ENCODE measurements around the gene RAD51B. TPM values are rescaled to one million over a fixed set of nuclear protein-coding genes. Genes with fewer than 3 reads are reported as not detected.

Gene RAD51B
- polyA plus RNA-seq, 1 donor (not counting 4 experiments of a cell fraction or from before 2014, with no cell fraction given): 13.3 TPM

DNA sequence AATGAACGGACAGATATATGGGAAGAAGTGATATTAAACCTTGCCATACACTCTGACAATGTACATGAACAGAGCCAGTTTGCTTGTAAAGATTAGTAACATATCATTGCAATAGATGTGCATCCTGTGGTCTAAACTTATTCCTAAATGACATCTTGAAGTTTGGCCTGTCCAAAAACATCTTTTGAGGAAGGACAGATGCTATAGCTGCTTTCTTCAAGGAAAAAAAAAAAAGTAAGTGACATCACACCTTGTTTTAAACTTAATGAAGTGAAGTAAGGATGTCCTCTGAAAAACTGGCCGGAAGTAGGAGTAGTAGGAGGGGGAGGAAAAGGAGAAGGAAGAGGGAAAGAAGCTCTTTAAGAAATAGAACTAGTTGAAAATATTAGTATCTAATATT is 132.8 kb downstream of the RAD51B start:
- Histone ChIP-seq H2AFZ (ENCODE audit: control insufficient read depth, low read length) (no peak overlapping the region), H3K79me2 (ENCODE audit: control insufficient read depth, insufficient read depth, low read length) (no peaks in the 10 kb centered on the region)
- dilution Hi-C loops (cut with MboI; ENCODE audit: extremely low pct_ligation_motif_present, low sequenced_read_pairs): no loop called here

DNA sequence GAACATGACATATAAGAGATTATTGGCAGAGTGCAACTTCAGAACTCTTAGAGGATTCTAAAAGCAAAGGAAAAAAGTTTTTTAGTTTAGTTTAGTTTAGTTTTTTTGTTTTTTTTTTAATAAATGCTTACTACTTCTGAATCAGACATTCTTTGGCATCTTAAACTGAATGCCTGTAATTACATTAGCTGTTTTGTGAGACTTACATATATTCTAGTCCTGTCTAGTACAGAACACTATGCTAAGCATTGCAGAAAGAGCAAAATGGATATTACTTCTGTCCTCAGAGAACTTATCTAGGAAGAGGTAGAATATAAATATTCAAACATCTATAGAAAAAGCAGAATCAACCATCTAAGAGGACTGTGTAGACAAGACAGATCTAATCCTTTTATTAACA is 133.2 kb downstream of the RAD51B start:
- TF ChIP-seq, protein P1, sequence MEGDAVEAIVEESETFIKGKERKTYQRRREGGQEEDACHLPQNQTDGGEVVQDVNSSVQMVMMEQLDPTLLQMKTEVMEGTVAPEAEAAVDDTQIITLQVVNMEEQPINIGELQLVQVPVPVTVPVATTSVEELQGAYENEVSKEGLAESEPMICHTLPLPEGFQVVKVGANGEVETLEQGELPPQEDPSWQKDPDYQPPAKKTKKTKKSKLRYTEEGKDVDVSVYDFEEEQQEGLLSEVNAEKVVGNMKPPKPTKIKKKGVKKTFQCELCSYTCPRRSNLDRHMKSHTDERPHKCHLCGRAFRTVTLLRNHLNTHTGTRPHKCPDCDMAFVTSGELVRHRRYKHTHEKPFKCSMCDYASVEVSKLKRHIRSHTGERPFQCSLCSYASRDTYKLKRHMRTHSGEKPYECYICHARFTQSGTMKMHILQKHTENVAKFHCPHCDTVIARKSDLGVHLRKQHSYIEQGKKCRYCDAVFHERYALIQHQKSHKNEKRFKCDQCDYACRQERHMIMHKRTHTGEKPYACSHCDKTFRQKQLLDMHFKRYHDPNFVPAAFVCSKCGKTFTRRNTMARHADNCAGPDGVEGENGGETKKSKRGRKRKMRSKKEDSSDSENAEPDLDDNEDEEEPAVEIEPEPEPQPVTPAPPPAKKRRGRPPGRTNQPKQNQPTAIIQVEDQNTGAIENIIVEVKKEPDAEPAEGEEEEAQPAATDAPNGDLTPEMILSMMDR (optimal IDR thresholded peaks at IDR 0.05 in 1 of 3, IDR thresholded peaks at IDR 0.05 in 1 of 3, conservative IDR thresholded peaks at IDR 0.05 in 1 of 3; ENCODE audit: extremely low read depth in 1 of 3, insufficient read depth in 2 of 3, low read length in 3 of 3): no peak
- no peak for TF ChIP-seq EZH2 (IDR thresholded peaks at IDR 0.05; ENCODE audit: low read length)
- no peak overlapping the region for H3K9ac ChIP-seq (ENCODE audit: control insufficient read depth, extremely low read depth, insufficient read depth, low read length)

More for the DNA sequence above, 132.8 kb downstream of the RAD51B start:
- Histone ChIP-seq H3K9ac (ENCODE audit: control insufficient read depth, extremely low read depth, insufficient read depth, low read length) (no peak overlapping the region), H4K20me1 (ENCODE audit: control insufficient read depth, extremely low read depth, insufficient read depth, low read length) (no peaks in the 10 kb centered on the region), H3K4me3 (ENCODE audit: control insufficient read depth in 2 of 3, extremely low read depth in 1 of 3, insufficient read depth in 2 of 3, low read depth in 1 of 3, low read length in 3 of 3) (no peak overlapping the region), H3K36me3 (ENCODE audit: control insufficient read depth in 2 of 2, extremely low read depth in 1 of 2, insufficient read depth in 2 of 2, low read length in 2 of 2) (no peaks in the 10 kb centered on the region), H3K4me1 (ENCODE audit: control insufficient read depth, extremely low read depth, insufficient read depth, low read length) (no peaks in the 10 kb centered on the region), H3K4me2 (ENCODE audit: control insufficient read depth, extremely low read depth, insufficient read depth, low read depth, low read length) (no peak overlapping the region), H3K27me3 (ENCODE audit: control insufficient read depth, extremely low read depth, insufficient read depth, low read length) (no peaks in the 10 kb centered on the region), H3K9me1 (ENCODE audit: control insufficient read depth, extremely low read depth, insufficient read depth, low read length) (no peaks in the 10 kb centered on the region), H3K27ac (ENCODE audit: control insufficient read depth, insufficient read depth, low read length) (no peak overlapping the region), H3K9me3 (ENCODE audit: control insufficient read depth, low read depth, low read length) (no peaks in the 10 kb centered on the region)
- DNase-seq (ENCODE audit: low read depth, low spot score): no peak
- no peak for TF ChIP-seq EZH2 (IDR thresholded peaks at IDR 0.05; ENCODE audit: low read length)
- TF ChIP-seq, protein P1 (optimal IDR thresholded peaks at IDR 0.05 in 1 of 3, IDR thresholded peaks at IDR 0.05 in 1 of 3, conservative IDR thresholded peaks at IDR 0.05 in 1 of 3; ENCODE audit: extremely low read depth in 1 of 3, insufficient read depth in 2 of 3, low read length in 3 of 3): no peak
- FAIRE-seq: no peak

More for the DNA sequence above, 133.2 kb downstream of the RAD51B start:
- Histone ChIP-seq H3K4me2 (ENCODE audit: control insufficient read depth, extremely low read depth, insufficient read depth, low read depth, low read length) (no peak overlapping the region), H3K9me3 (ENCODE audit: control insufficient read depth, low read depth, low read length) (no peaks in the 10 kb centered on the region), H4K20me1 (ENCODE audit: control insufficient read depth, extremely low read depth, insufficient read depth, low read length) (no peaks in the 10 kb centered on the region), H3K79me2 (ENCODE audit: control insufficient read depth, insufficient read depth, low read length) (no peaks in the 10 kb centered on the region), H3K27ac (ENCODE audit: control insufficient read depth, insufficient read depth, low read length) (no peak overlapping the region), H3K36me3 (ENCODE audit: control insufficient read depth in 2 of 2, extremely low read depth in 1 of 2, insufficient read depth in 2 of 2, low read length in 2 of 2) (no peaks in the 10 kb centered on the region), H2AFZ (ENCODE audit: control insufficient read depth, low read length) (no peak overlapping the region), H3K4me3 (ENCODE audit: control insufficient read depth in 2 of 3, extremely low read depth in 1 of 3, insufficient read depth in 2 of 3, low read depth in 1 of 3, low read length in 3 of 3) (no peak overlapping the region), H3K27me3 (ENCODE audit: control insufficient read depth, extremely low read depth, insufficient read depth, low read length) (no peaks in the 10 kb centered on the region), H3K4me1 (ENCODE audit: control insufficient read depth, extremely low read depth, insufficient read depth, low read length) (no peaks in the 10 kb centered on the region), H3K9me1 (ENCODE audit: control insufficient read depth, extremely low read depth, insufficient read depth, low read length) (no peaks in the 10 kb centered on the region)
- DNase-seq (ENCODE audit: low read depth, low spot score): no peak
- dilution Hi-C loops (cut with MboI; ENCODE audit: extremely low pct_ligation_motif_present, low sequenced_read_pairs): no loop called here
- FAIRE-seq: no peak

Data from keratinocyte (primary cell).